Sigmoid colon (tissue), 4 donors: ENCODE results near the gene BST2.

Source experiments
- CTCF ChIP-seq, 4 experiments: fragments of 450-650 bp in 3 of 4; fragments of 200-600 bp in 1 of 4; IDR thresholded peaks; one replicate each; pipeline ENCODE4 v1.5.1; 2016 to 2019; ENCODE audit warnings: antibody characterized with exemption in 4 of 4, mild to moderate bottlenecking in 3 of 4, moderate library complexity in 2 of 4
- POLR2A ChIP-seq, 2 donors: fragments of 450-650 bp; IDR thresholded peaks; one replicate each; pipeline ENCODE4 v1.6.1; 2016; ENCODE audit warnings: antibody characterized with exemption in 2 of 2, mild to moderate bottlenecking in 2 of 2, moderate library complexity in 2 of 2
- POLR2AphosphoS5 ChIP-seq, 4 donors: sonication (generic); formaldehyde crosslinking; IDR thresholded peaks; one replicate each; pipeline ENCODE4 v1.6.1; 2017; ENCODE audit warnings: antibody characterized with exemption in 4 of 4

- TF ChIP-seq POLR2A (IDR thresholded peaks at IDR 0.05) = no peak
- TF ChIP-seq CTCF (IDR thresholded peaks at IDR 0.05) = peak in 1 of 4 experiments; percentile 27
- TF ChIP-seq POLR2AphosphoS5 (IDR thresholded peaks at IDR 0.05) = no peak
Observed at GRCh38 chr19:17391371-17392151, 13.9 kb downstream of the BST2 start.
